ENCODE measurements around the gene DGKD. TPM values are rescaled to one million over a fixed set of nuclear protein-coding genes. Genes with fewer than 3 reads are reported as not detected.
"Not testable (repeated sequence)": the region's sequence is repeated elsewhere in the genome, so short reads cannot be mapped to it uniquely, and the experiment has no call there.

Gene DGKD
- total and polyA plus RNA-seq, 2 donors (not counting 1 experiment from before 2014, with no cell fraction given): 6.0 to 9.9 TPM

- no peak for DNase-seq (ENCODE audit: low read depth in 2 of 2)
- Histone ChIP-seq H3K9ac (ENCODE audit: insufficient read depth, low read length) (no peak overlapping the region), H3K4me1 (ENCODE audit: control insufficient read depth, extremely low read depth, insufficient read depth, low read length) (no peaks in the 10 kb centered on the region), H3K79me2 (ENCODE audit: control insufficient read depth, insufficient read depth, low read length) (no peaks in the 10 kb centered on the region), H3K27me3 (ENCODE audit: control insufficient read depth, insufficient read depth, low read length) (peaks cover 3% of the 10 kb centered on the region), H3K4me3 (replicated peaks in 1 of 4; ENCODE audit: control extremely low read depth in 1 of 4, insufficient read depth in 1 of 4, low read depth in 3 of 4, low read length in 4 of 4) (no peak overlapping the region), H4K20me1 (ENCODE audit: control insufficient read depth, extremely low read depth, insufficient read depth, low read length) (no peaks in the 10 kb centered on the region), H2AFZ (ENCODE audit: low read length) (no peak overlapping the region), H3K36me3 (ENCODE audit: control insufficient read depth, insufficient read depth, low read length) (no peaks in the 10 kb centered on the region), H3K9me3 (ENCODE audit: control insufficient read depth, insufficient read depth, low read depth, low read length) (no peaks in the 10 kb centered on the region), H3K27ac (ENCODE audit: insufficient read depth, low read length) (no peak overlapping the region), H3K4me2 (ENCODE audit: extremely low read depth, insufficient read depth, low read length) (no peak overlapping the region)
- TF ChIP-seq EZH2 (IDR thresholded peaks at IDR 0.05; ENCODE audit: low read length, missing control alignments): no peak
- no peak for TF ChIP-seq CTCF (conservative IDR thresholded peaks at IDR 0.05 in 1 of 2, IDR thresholded peaks at IDR 0.05 in 1 of 2; ENCODE audit: low read depth in 1 of 2, low read length in 2 of 2)
Observed at GRCh38 chr2:233334915-233335314, 19.4 kb upstream of the DGKD start.

- DNase-seq (ENCODE audit: low read depth in 2 of 2); H3K9me3 ChIP-seq (ENCODE audit: control insufficient read depth, insufficient read depth, low read depth, low read length); H3K79me2 ChIP-seq (ENCODE audit: control insufficient read depth, insufficient read depth, low read length); H3K9ac ChIP-seq (ENCODE audit: insufficient read depth, low read length); H3K27me3 ChIP-seq (ENCODE audit: control insufficient read depth, insufficient read depth, low read length); H3K4me1 ChIP-seq (ENCODE audit: control insufficient read depth, extremely low read depth, insufficient read depth, low read length); H4K20me1 ChIP-seq (ENCODE audit: control insufficient read depth, extremely low read depth, insufficient read depth, low read length); H3K4me2 ChIP-seq (ENCODE audit: extremely low read depth, insufficient read depth, low read length); H3K36me3 ChIP-seq (ENCODE audit: control insufficient read depth, insufficient read depth, low read length); H3K27ac ChIP-seq (ENCODE audit: insufficient read depth, low read length); H2AFZ ChIP-seq (ENCODE audit: low read length); H3K4me3 ChIP-seq (replicated peaks in 1 of 4; ENCODE audit: control extremely low read depth in 1 of 4, insufficient read depth in 1 of 4, low read depth in 3 of 4, low read length in 4 of 4): not testable (repeated sequence)
Observed at GRCh38 chr2:233336091-233336490, 18.2 kb upstream of the DGKD start.

- no peaks in the 10 kb centered on the region for H3K79me2 ChIP-seq (ENCODE audit: control insufficient read depth, insufficient read depth, low read length)
- no peak overlapping the region for H3K4me3 ChIP-seq (replicated peaks in 1 of 4; ENCODE audit: control extremely low read depth in 1 of 4, insufficient read depth in 1 of 4, low read depth in 3 of 4, low read length in 4 of 4)
- no peak overlapping the region for H3K9ac ChIP-seq (ENCODE audit: insufficient read depth, low read length)
- H3K4me1 ChIP-seq (ENCODE audit: control insufficient read depth, extremely low read depth, insufficient read depth, low read length): no peaks in the 10 kb centered on the region
- H3K9me3 ChIP-seq (ENCODE audit: control insufficient read depth, insufficient read depth, low read depth, low read length): no peaks in the 10 kb centered on the region
- H3K4me2 ChIP-seq (ENCODE audit: extremely low read depth, insufficient read depth, low read length): no peak overlapping the region
- H3K27ac ChIP-seq (ENCODE audit: insufficient read depth, low read length): no peak overlapping the region
- TF ChIP-seq CTCF (conservative IDR thresholded peaks at IDR 0.05 in 1 of 2, IDR thresholded peaks at IDR 0.05 in 1 of 2; ENCODE audit: low read depth in 1 of 2, low read length in 2 of 2) (no peak), EZH2 (IDR thresholded peaks at IDR 0.05; ENCODE audit: low read length, missing control alignments) (no peak)
- H2AFZ ChIP-seq (ENCODE audit: low read length): no peak overlapping the region
- H3K27me3 ChIP-seq (ENCODE audit: control insufficient read depth, insufficient read depth, low read length): peaks cover 3% of the 10 kb centered on the region
- DNase-seq (ENCODE audit: low read depth in 2 of 2): no peak
- H4K20me1 ChIP-seq (ENCODE audit: control insufficient read depth, extremely low read depth, insufficient read depth, low read length): no peaks in the 10 kb centered on the region
- no peaks in the 10 kb centered on the region for H3K36me3 ChIP-seq (ENCODE audit: control insufficient read depth, insufficient read depth, low read length)
Observed at GRCh38 chr2:233336541-233336940, 17.8 kb upstream of the DGKD start.

All from fibroblast of lung (primary cell).